GM18519 (cell line): ENCODE data around the gene RNFT2.

Experiments used
- ATAC-seq: cut with Tn5 transposase; IDR thresholded peaks from one replicate; pipeline ENCODE4 v1.9.1; 2021; ENCODE audit warnings: mild to moderate bottlenecking, moderate library complexity; ENCODE audit not compliant: unreplicated experiment, low FRiP score

RNFT2 gene

GRCh38 chr12:116737774-116738657 lies at the start of gene RNFT2, which contains the start of gene SPRING1:
TSS of gene RNFT2 (plus strand) at chr12:116738315. CDS start at chr12:116740498, 2,183 bp downstream.
TSS of gene SPRING1 (minus strand) at chr12:116738069. CDS start at chr12:116737900, 169 bp downstream.
- ATAC-seq: peak; percentile 91

- ATAC-seq: no peak
Observed at GRCh38 chr12:116689521-116689920, 48.6 kb upstream of the RNFT2 start.

GRCh38 chr12:116689979-116690744 lies 48.0 kb upstream of the RNFT2 start:
- ATAC-seq: no peak

- no peak for ATAC-seq
Observed at GRCh38 chr12:116691205-116691604, 46.9 kb upstream of the RNFT2 start.

GRCh38 chr12:116691636-116692035 lies 46.5 kb upstream of the RNFT2 start:
- no peak for ATAC-seq

- ATAC-seq: no peak
Observed at GRCh38 chr12:116692605-116693004, 45.5 kb upstream of the RNFT2 start.

- no peak for ATAC-seq
Observed at GRCh38 chr12:116693286-116694227, 44.6 kb upstream of the RNFT2 start.

- no peak for ATAC-seq
Observed at GRCh38 chr12:116694653-116695463, 43.3 kb upstream of the RNFT2 start.

GRCh38 chr12:116695464-116695725 lies 42.7 kb upstream of the RNFT2 start:
- no peak for ATAC-seq

- ATAC-seq: no peak
Observed at GRCh38 chr12:116697305-116697704, 40.8 kb upstream of the RNFT2 start.

- ATAC-seq: no peak
Observed at GRCh38 chr12:116697716-116698115, 40.4 kb upstream of the RNFT2 start.

GRCh38 chr12:116698116-116698515 lies 40.0 kb upstream of the RNFT2 start:
- no peak for ATAC-seq

GRCh38 chr12:116698554-116699075 lies 39.5 kb upstream of the RNFT2 start:
- ATAC-seq: no peak

GRCh38 chr12:116700066-116700465 lies 38.0 kb upstream of the RNFT2 start:
- ATAC-seq: no peak

GRCh38 chr12:116701432-116701831 lies 36.7 kb upstream of the RNFT2 start:
- ATAC-seq: no peak

GRCh38 chr12:116703214-116703795 lies 34.8 kb upstream of the RNFT2 start:
- ATAC-seq: no peak

- no peak for ATAC-seq
Observed at GRCh38 chr12:116707751-116708150, 30.4 kb upstream of the RNFT2 start.

- ATAC-seq: no peak
Observed at GRCh38 chr12:116708826-116709756, 29.0 kb upstream of the RNFT2 start.
